ENCODE data around the gene FASTK.

Gene FASTK, protein sequence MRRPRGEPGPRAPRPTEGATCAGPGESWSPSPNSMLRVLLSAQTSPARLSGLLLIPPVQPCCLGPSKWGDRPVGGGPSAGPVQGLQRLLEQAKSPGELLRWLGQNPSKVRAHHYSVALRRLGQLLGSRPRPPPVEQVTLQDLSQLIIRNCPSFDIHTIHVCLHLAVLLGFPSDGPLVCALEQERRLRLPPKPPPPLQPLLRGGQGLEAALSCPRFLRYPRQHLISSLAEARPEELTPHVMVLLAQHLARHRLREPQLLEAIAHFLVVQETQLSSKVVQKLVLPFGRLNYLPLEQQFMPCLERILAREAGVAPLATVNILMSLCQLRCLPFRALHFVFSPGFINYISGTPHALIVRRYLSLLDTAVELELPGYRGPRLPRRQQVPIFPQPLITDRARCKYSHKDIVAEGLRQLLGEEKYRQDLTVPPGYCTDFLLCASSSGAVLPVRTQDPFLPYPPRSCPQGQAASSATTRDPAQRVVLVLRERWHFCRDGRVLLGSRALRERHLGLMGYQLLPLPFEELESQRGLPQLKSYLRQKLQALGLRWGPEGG

DNA sequence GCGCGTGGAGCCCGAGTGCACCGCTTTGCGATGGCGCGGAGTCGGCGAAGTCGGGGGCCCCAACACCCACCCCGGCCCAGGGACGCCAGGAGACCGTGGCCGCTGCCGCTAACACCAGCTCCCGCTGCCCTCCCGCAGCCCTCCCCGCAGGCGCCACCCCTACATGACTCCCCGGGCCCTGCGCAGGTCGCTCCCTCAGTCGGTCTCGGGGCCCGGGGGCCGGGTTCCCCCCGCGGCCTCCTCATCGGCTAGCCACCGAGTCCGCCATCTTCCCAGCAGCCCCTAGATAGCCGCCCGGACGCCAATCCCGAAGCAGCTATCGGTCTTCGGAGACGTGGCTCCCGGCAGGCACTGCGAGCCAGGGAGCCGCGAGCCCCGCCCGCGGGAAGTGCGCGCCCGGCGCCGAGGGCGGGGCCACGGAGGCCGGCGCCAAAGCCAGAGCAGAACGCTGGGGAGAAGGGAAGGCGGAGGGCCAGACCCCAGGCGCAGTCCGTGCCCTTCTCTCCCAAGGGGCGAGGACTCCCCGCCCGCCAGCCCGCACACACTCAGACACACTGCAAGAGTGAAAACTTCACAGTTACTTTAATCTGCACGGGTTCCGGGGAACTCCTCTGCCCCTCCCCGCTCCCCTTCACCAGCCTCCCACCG lies at the start of gene FASTK:
Gene FASTK, minus strand, starts transcription at position 288 of the 648 bp plus-strand sequence. Its CDS starts 43 bp downstream, at position 245.
- peak; percentile 64 to 78 for DNase-seq (ENCODE audit: extremely low read depth in 1 of 2, low read depth in 1 of 2)

DNA sequence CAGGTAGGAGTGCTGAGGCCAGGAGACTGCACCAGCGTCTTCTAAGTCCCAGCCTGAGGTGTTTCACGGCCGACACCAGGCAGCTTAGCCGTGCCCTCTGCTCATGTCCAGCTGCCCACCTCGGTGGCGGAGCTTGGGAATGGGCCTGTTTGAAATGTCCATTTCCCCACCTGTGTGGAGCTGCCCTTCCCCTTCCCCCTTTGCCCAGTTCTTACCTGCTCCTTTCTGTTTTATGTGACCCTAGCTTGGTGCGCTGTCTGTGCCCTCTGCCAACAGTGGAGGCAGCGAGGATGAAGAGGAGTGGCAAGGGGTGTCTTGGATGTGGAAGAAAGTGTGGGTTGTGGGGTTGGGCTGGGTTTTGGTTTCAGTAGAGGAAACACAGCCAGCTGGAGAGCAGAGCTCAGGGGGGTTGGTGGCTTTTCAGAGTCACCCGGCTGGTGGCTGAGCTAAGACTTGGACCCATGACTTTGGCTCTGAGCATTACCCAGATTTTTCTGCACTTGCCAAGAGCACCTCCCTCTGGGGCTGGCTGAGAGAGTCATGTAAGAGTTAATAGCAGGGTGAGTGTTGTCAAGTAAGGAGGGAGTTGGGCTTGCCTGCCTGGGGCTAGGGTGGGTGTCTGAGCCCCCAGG lies 49.5 kb upstream of the FASTK start:
- no peak for DNase-seq (ENCODE audit: extremely low read depth in 1 of 2, low read depth in 1 of 2)

- DNase-seq (ENCODE audit: extremely low read depth in 1 of 2, low read depth in 1 of 2): no peak
Measured at GRCh38 chr7:151129117-151129959, 48.7 kb upstream of the FASTK start.

DNA sequence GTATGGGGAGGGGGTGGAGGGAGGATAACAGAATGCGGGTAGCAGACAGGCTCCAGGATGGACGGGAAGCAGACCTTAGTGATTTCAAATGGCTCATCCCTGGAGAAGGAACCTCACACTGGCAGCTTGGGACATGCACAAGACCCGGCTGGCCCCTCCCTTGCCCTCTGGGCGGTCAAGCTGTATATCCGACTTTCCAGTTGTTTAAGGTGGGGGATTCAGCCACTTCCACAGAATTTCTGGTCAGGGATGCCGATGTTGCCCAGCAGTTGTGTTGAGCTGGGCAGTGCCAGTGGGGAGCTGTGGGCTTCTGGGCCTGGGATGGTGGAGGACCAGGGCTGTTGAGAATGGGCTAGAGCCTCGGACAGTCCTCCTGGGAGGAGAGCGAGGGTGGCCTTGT lies 48.1 kb upstream of the FASTK start:
- no peak for DNase-seq (ENCODE audit: extremely low read depth in 1 of 2, low read depth in 1 of 2)

DNA sequence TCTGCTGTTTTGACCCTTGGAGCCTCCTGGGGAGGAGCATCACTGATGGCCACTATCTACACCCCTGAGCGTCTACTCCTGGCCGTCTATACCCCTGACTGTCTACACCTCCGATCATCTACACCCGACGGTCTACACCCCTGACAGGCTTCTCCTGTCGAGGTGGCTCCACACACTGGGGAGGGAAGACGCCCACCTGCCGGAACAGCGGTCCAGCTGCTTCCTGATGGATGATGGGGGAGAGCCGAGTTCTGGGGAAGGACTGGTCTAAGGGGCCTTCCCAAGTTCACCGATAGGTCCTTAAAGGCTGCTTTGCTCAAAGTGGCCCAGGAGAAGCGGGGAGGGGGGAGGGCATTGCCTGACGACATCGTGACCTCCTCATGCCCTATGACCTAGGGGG lies 47.5 kb upstream of the FASTK start:
- DNase-seq (ENCODE audit: extremely low read depth in 1 of 2, low read depth in 1 of 2): no peak

GRCh38 chr7:151126491-151127137 lies 46.0 kb upstream of the FASTK start:
- DNase-seq (ENCODE audit: extremely low read depth in 1 of 2, low read depth in 1 of 2): no peak

GRCh38 chr7:151125846-151126481 lies 45.4 kb upstream of the FASTK start:
- DNase-seq (ENCODE audit: extremely low read depth in 1 of 2, low read depth in 1 of 2): no peak

GRCh38 chr7:151125470-151125845 lies 44.8 kb upstream of the FASTK start:
- DNase-seq (ENCODE audit: extremely low read depth in 1 of 2, low read depth in 1 of 2): no peak

GRCh38 chr7:151124899-151125399 lies 44.3 kb upstream of the FASTK start:
- no peak for DNase-seq (ENCODE audit: extremely low read depth in 1 of 2, low read depth in 1 of 2)

DNA sequence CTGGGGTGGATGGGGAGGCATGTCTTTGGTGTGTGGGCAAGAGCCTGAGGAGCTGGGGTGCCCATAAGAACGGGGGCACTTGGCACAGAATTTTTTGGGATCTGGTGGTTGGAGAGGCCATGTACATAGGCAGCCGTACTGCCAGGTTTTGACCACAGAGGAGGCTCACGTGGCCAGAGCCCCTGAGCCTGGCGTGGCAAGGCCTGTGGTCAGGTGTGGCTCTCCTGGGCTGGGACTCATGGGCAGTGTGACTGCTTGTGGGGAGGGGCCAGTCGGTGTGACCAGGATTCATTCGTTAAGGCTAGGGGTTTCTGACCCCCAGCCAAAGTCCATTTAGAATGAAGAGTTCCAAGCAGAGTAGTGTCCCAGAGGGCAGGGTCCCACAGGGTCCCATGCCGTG lies 43.9 kb upstream of the FASTK start:
- no peak for DNase-seq (ENCODE audit: extremely low read depth in 1 of 2, low read depth in 1 of 2)

- DNase-seq (ENCODE audit: extremely low read depth in 1 of 2, low read depth in 1 of 2): peak; percentile 56 to 76
Measured at GRCh38 chr7:151123822-151124464, 43.3 kb upstream of the FASTK start.

DNA sequence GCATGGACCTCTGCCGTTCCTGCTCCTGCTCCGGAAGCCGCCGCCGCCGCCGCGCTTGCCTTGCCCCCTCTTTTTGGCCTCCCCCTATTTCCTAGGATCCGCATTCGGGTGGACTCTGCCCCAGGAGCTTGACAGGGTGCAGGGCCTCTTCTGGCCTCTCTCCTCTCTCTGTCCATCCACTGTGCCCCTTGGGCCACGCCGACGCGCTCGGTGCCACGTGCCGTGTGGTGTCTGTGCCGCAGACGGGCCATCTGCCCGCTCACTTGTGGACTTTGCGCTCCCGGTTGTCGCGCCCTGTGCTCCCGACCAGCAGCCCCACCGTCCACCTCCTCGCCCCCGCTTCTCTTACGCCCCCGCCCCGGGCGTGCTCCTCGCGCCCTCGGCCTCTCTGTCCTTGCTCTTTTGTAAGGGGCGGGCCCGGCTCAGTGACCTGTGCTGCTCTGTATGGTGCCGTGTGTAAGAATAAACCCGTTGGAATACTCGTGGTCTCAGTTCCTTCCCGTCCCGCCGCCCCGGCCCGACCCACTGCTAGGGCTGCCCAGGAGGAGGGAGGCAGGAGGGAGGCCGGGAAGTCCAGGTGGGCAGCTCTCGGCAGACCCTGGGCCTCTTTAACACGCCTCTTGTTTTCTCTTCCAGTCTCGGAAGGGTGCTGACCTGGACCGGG lies 42.7 kb upstream of the FASTK start:
- no peak for DNase-seq (ENCODE audit: extremely low read depth in 1 of 2, low read depth in 1 of 2)

- no peak for DNase-seq (ENCODE audit: extremely low read depth in 1 of 2, low read depth in 1 of 2)
Measured at GRCh38 chr7:151122796-151123157, 42.2 kb upstream of the FASTK start.

GRCh38 chr7:151122276-151122675 lies 41.7 kb upstream of the FASTK start:
- DNase-seq (ENCODE audit: extremely low read depth in 1 of 2, low read depth in 1 of 2): no peak

GRCh38 chr7:151121380-151122170 lies 41.0 kb upstream of the FASTK start:
- DNase-seq (ENCODE audit: extremely low read depth in 1 of 2, low read depth in 1 of 2): no peak

GRCh38 chr7:151120896-151121295 lies 40.3 kb upstream of the FASTK start:
- no peak for DNase-seq (ENCODE audit: extremely low read depth in 1 of 2, low read depth in 1 of 2)

- DNase-seq (ENCODE audit: extremely low read depth in 1 of 2, low read depth in 1 of 2): no peak
Measured at GRCh38 chr7:151119902-151120301, 39.3 kb upstream of the FASTK start.

GRCh38 chr7:151119055-151119415 lies 38.4 kb upstream of the FASTK start:
- DNase-seq (ENCODE audit: extremely low read depth in 1 of 2, low read depth in 1 of 2): no peak
